Measurements from ENCODE around the gene RCCD1.

GRCh38 chr15:90972133-90972532 lies 17.4 kb downstream of the RCCD1 start:
- TF ChIP-seq EP300 (conservative IDR thresholded peaks at IDR 0.05; ENCODE audit: poor library complexity, severe bottlenecking) (no peak), POLR2AphosphoS5 (IDR thresholded peaks at IDR 0.05) (no peak), TAF1 (IDR thresholded peaks at IDR 0.05; ENCODE audit: low read depth) (no peak), RAD21 (conservative IDR thresholded peaks at IDR 0.05) (no peak)
- TF ChIP-seq, protein P1, sequence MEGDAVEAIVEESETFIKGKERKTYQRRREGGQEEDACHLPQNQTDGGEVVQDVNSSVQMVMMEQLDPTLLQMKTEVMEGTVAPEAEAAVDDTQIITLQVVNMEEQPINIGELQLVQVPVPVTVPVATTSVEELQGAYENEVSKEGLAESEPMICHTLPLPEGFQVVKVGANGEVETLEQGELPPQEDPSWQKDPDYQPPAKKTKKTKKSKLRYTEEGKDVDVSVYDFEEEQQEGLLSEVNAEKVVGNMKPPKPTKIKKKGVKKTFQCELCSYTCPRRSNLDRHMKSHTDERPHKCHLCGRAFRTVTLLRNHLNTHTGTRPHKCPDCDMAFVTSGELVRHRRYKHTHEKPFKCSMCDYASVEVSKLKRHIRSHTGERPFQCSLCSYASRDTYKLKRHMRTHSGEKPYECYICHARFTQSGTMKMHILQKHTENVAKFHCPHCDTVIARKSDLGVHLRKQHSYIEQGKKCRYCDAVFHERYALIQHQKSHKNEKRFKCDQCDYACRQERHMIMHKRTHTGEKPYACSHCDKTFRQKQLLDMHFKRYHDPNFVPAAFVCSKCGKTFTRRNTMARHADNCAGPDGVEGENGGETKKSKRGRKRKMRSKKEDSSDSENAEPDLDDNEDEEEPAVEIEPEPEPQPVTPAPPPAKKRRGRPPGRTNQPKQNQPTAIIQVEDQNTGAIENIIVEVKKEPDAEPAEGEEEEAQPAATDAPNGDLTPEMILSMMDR (IDR thresholded peaks at IDR 0.05; ENCODE audit: poor library complexity, severe bottlenecking): no peak

Data from neural cell (in vitro differentiated cells).